HepG2 (cell line): ENCODE measurements around the gene CCDC57. TPM values are rescaled to one million over a fixed set of nuclear protein-coding genes. Genes with fewer than 3 reads are reported as not detected.

Source experiments
- ATAC-seq: fragments of 200-7000 bp; cut with Tn5 transposase; 3 replicates; pipeline ENCODE4 v1.9.1; 2020; ENCODE audit warnings: mild to moderate bottlenecking, moderate library complexity
- BruUV-seq: library from RNA; stranded (reverse); fragments of 400-500 nt; replicated peaks from 2 replicates; lab custom pipeline; 2021; lab: Mats Ljungman, UMichigan
- CTCF ChIA-PET: fragments of 300-600 bp; formaldehyde crosslinking; extraction: SDS; loops from one replicate; lab custom pipeline; 2021; ENCODE audit warnings: low total read pairs, inconsistent platforms, low intra/inter-chr PET ratio; lab: Yijun Ruan, JAX
- POLR2A ChIA-PET: fragments of 350-600 bp; sonication (Branson Sonifier 250); formaldehyde crosslinking; loops from one replicate; lab custom pipeline; 2020; ENCODE audit warnings: antibody characterized with exemption, inconsistent platforms; lab: Yijun Ruan, JAX
- DNase-seq: peaks from one replicate; pipeline ENCODE4 v3.0.0-alpha.2; 2015; ENCODE audit warnings: low spot score
- FAIRE-seq: peaks from 3 replicates; lab custom pipeline; 2011; peaks lifted over from hg19 to GRCh38; lab: Jason Lieb, UNC
- H2AFZ ChIP-seq: one replicate; pipeline ENCODE4 v1.6.1; 2011; ENCODE audit warnings: low read length, inconsistent platforms
- H3K27ac ChIP-seq: fragments of 300-600 bp; 3 replicates; pipeline ENCODE4 v1.8.0; 2011; ENCODE audit warnings: mixed run types, mild to moderate bottlenecking, mixed read lengths, low read length, inconsistent platforms; ENCODE audit not compliant: insufficient read depth; ENCODE audit errors: extremely low read length
- H3K27me3 ChIP-seq, 2 experiments: fragments of 200-600 bp in 1 of 2; 2 replicates in 1 of 2; 3 replicates in 1 of 2; pipeline versions ENCODE4 v1.6.0 to v1.8.0; 2011; ENCODE audit warnings: low read length in 2 of 2, mild to moderate bottlenecking in 2 of 2, moderate library complexity in 2 of 2, inconsistent platforms in 1 of 2; ENCODE audit not compliant: insufficient read depth in 2 of 2, control insufficient read depth in 1 of 2
- H3K36me3 ChIP-seq, 2 experiments: fragments of 200-600 bp in 1 of 2; replicated peaks in 1 of 2; 2 replicates in 1 of 2; 3 replicates in 1 of 2; pipeline versions ENCODE4 v1.5.1 to v1.8.0; 2011; ENCODE audit warnings: low read length in 2 of 2, inconsistent platforms in 1 of 2; ENCODE audit not compliant: insufficient read depth in 2 of 2, control insufficient read depth in 1 of 2
- H3K4me1 ChIP-seq: 2 replicates; pipeline ENCODE4 v1.5.1; 2012; ENCODE audit warnings: low read length, inconsistent platforms; ENCODE audit not compliant: insufficient read depth
- H3K4me2 ChIP-seq: 2 replicates; pipeline ENCODE4 v1.6.0; 2011; ENCODE audit warnings: low read depth, low read length, inconsistent platforms
- H3K4me3 ChIP-seq, 3 experiments: fragments of 200-600 bp in 1 of 3; sonication (generic), shearing (Covaris generic) in 1 of 3; replicated peaks in 1 of 3; 2 replicates each; pipeline ENCODE4 v1.5.1; 2011 to 2016; ENCODE audit warnings: low read length in 3 of 3, inconsistent platforms in 2 of 3, low read depth in 2 of 3, mild to moderate bottlenecking in 2 of 3, control low read depth in 1 of 3, mixed read lengths in 1 of 3; ENCODE audit not compliant: insufficient read depth in 1 of 3
- H3K79me2 ChIP-seq: one replicate; pipeline ENCODE4 v1.6.1; 2011; ENCODE audit warnings: low read length, inconsistent platforms; ENCODE audit not compliant: insufficient read depth
- H3K9ac ChIP-seq: 2 replicates; pipeline ENCODE4 v1.6.0; 2011; ENCODE audit warnings: mild to moderate bottlenecking, low read depth, low read length, inconsistent platforms; ENCODE audit not compliant: insufficient read depth
- H3K9me3 ChIP-seq: 2 replicates; pipeline ENCODE4 v1.5.1; 2012; ENCODE audit warnings: mild to moderate bottlenecking, low read length
- H4K20me1 ChIP-seq: 2 replicates; pipeline ENCODE4 v1.6.0; 2011; ENCODE audit warnings: inconsistent platforms, mild to moderate bottlenecking, low read length, moderate library complexity; ENCODE audit not compliant: insufficient read depth
- ARNT ChIP-seq: fragments of 450-650 bp; IDR thresholded peaks from 2 replicates; pipeline ENCODE4 v1.6.1; 2017
- HNRNPL ChIP-seq: fragments of 200-400 bp; formaldehyde crosslinking; IDR thresholded peaks from 2 replicates; pipeline ENCODE4 v1.6.1; 2017; ENCODE audit warnings: mild to moderate bottlenecking, low read depth, low read length
- ZKSCAN8 ChIP-seq: IDR thresholded peaks from 2 replicates; pipeline ENCODE4 v1.6.1; 2016; ENCODE audit warnings: borderline replicate concordance, missing genetic modification reagents, missing compliant biosample characterization
- ZNF260 ChIP-seq: sonication (generic); formaldehyde crosslinking; IDR thresholded peaks from 2 replicates; pipeline ENCODE4 v1.4.0; 2020; ENCODE audit warnings: missing genetic modification reagents, low read depth, mild to moderate bottlenecking, borderline replicate concordance
- ZNF317 ChIP-seq: sonication (generic); formaldehyde crosslinking; IDR thresholded peaks from 2 replicates; pipeline ENCODE4 v1.5.0; 2020; ENCODE audit warnings: mild to moderate bottlenecking, missing genetic modification reagents
- ZNF710 ChIP-seq: sonication (generic); formaldehyde crosslinking; IDR thresholded peaks from 2 replicates; pipeline ENCODE4 v1.5.0; 2020; ENCODE audit warnings: mild to moderate bottlenecking, missing genetic modification reagents, borderline replicate concordance
- WGBS: methylation state at CpG from one replicate; pipeline ENCODE4 v1.1.6; 2017; ENCODE audit warnings: low lambda C conversion rate; 5-methylcytosine and 5-hydroxymethylcytosine counted together
- in situ Hi-C: cut with HindIII; loops from 2 replicates; pipeline ENCODE4 v1.10.0; 2017; ENCODE audit warnings: low pct_unique_long_range_greater_than_20kb; ENCODE audit not compliant: extremely low pct_ligation_motif_present
- intact Hi-C: fragments of 100-400 bp; cut with micrococcal nuclease; formaldehyde crosslinking; loops from one replicate; pipeline ENCODE4 v1.10.0; 2022; ENCODE audit not compliant: unreplicated experiment
- polyA plus RNA-seq, 8 experiments: library from polyadenylated mRNA; depleted of rRNA in 3 of 8; stranded (reverse) in 7 of 8; unstranded in 1 of 8; fragments of >200 nt; fragmentation: Illumina TruSeq in 4 of 8; extraction: Trizol in 4 of 8; gene quantifications; 2 replicates each; pipeline versions ENCODE4 v1.2.1 to v1.2.3, GENCODE V29; 2011 to 2016; ENCODE audit warnings: low read depth in 4 of 8, missing spikeins in 1 of 8, mixed read lengths in 1 of 8; ENCODE audit not compliant: insufficient read depth in 1 of 8
- total RNA-seq, 5 experiments: library from RNA; depleted of rRNA; stranded (reverse); fragments of >200 nt; fragmentation: Illumina TruSeq; extraction: Trizol; gene quantifications; 2 replicates each; pipeline ENCODE4 v1.2.3, GENCODE V29; 2016; ENCODE audit warnings: low read depth in 1 of 5

The CCDC57 gene
- total and polyA plus RNA-seq, 2 of the 13 experiments (the other 11 are each of a cell fraction or from before 2014, with no cell fraction given): 59.3 to 59.9 TPM

GRCh38 chr17:82151106-82151957 lies 61.3 kb downstream of the CCDC57 start:
- TF ChIP-seq ZNF710 (CRISPR knock-in tag) (no peak), ZNF317 (CRISPR knock-in tag) (no peak), ZNF260 (CRISPR knock-in tag) (no peak), ARNT (no peak), HNRNPL (peak; percentile 78; the same call in 1 of the 2 replicates), ZKSCAN8 (CRISPR knock-in tag) (no peak)
- no peak overlapping the region for H3K4me3 ChIP-seq
- H3K4me2 ChIP-seq: no peak overlapping the region
- ATAC-seq (no peak), FAIRE-seq (no peak), DNase-seq (no peak)
- no peaks in the 10 kb centered on the region; a peak in 3 of 5 replicates for H3K36me3 ChIP-seq
- no peak overlapping the region for H3K27ac ChIP-seq
- in situ Hi-C loops: no loop called here
- CTCF ChIA-PET: no interaction called here
- H2AFZ ChIP-seq: no peak overlapping the region
- intact Hi-C loops: loop anchor here (5.0 kb wide), 2 partner anchors 114 to 129 kb away; partner anchors contain the start of genes CENPX, DCXR and LRRC45
- BruUV-seq: no TSS peak
- no peaks in the 10 kb centered on the region for H3K9me3 ChIP-seq
- H3K27me3 ChIP-seq: no peaks in the 10 kb centered on the region
- POLR2A ChIA-PET: interaction anchor here (1.2 kb wide), 1 partner anchor 53 kb away, joined by 4 read pairs; no protein-coding TSS in a partner anchor
- no peaks in the 10 kb centered on the region for H4K20me1 ChIP-seq
- H3K79me2 ChIP-seq: no peaks in the 10 kb centered on the region
- WGBS: 93% methylated on average over 15 of the region's 22 CpGs
- no peak overlapping the region for H3K9ac ChIP-seq
- peaks cover 7% of the 10 kb centered on the region; the same call in 1 of the 2 replicates for H3K4me1 ChIP-seq
